HepG2 (cell line): ENCODE measurements around the gene SP110. TPM values are rescaled to one million over a fixed set of nuclear protein-coding genes. Genes with fewer than 3 reads are reported as not detected.

Experiments used
- BRCA1 ChIP-seq: sonication (generic); formaldehyde crosslinking; IDR thresholded peaks from 2 replicates; pipeline ENCODE4 v1.4.0; 2020; ENCODE audit warnings: missing genetic modification reagents
- GPBP1L1 ChIP-seq: sonication (generic); formaldehyde crosslinking; IDR thresholded peaks from 2 replicates; pipeline ENCODE4 v1.5.0; 2020; ENCODE audit warnings: mild to moderate bottlenecking, missing genetic modification reagents
- HNF1A ChIP-seq, 2 experiments: sonication (generic) in 1 of 2; formaldehyde crosslinking in 1 of 2; IDR thresholded peaks; 2 replicates each; pipeline versions ENCODE4 v1.4.0 to v1.6.1; 2016 to 2020; ENCODE audit warnings: borderline replicate concordance in 1 of 2, low read depth in 1 of 2, mild to moderate bottlenecking in 1 of 2, missing genetic modification reagents in 1 of 2
- HOXA9 ChIP-seq: sonication (generic); formaldehyde crosslinking; IDR thresholded peaks from 2 replicates; pipeline ENCODE4 v1.8.1; 2022; ENCODE audit warnings: missing genetic modification reagents, mild to moderate bottlenecking, moderate library complexity, borderline replicate concordance
- KAT8 ChIP-seq: IDR thresholded peaks from 2 replicates; pipeline ENCODE4 v1.6.1; 2016; ENCODE audit warnings: missing genetic modification reagents, missing compliant biosample characterization
- KLF12 ChIP-seq: sonication (generic); formaldehyde crosslinking; IDR thresholded peaks from 2 replicates; pipeline ENCODE4 v1.4.0; 2020; ENCODE audit warnings: missing genetic modification reagents, borderline replicate concordance
- MAFF ChIP-seq: IDR thresholded peaks from 2 replicates; pipeline ENCODE4 v1.6.1; 2011; ENCODE audit warnings: low read depth, low read length, improper control_type of control experiment
- PHF20 ChIP-seq: sonication (generic); formaldehyde crosslinking; IDR thresholded peaks from 2 replicates; pipeline ENCODE4 v1.5.0; 2020; ENCODE audit warnings: mild to moderate bottlenecking, missing genetic modification reagents
- PRDM15 ChIP-seq: sonication (generic); formaldehyde crosslinking; IDR thresholded peaks from 2 replicates; pipeline ENCODE4 v1.4.0; 2020; ENCODE audit warnings: missing genetic modification reagents
- SKI ChIP-seq: fragments of 450-650 bp; IDR thresholded peaks from one replicate; pipeline ENCODE4 v1.6.1; 2018; ENCODE audit warnings: mild to moderate bottlenecking; ENCODE audit not compliant: partially characterized antibody
- STAG1 ChIP-seq: sonication (generic); formaldehyde crosslinking; IDR thresholded peaks from 2 replicates; pipeline ENCODE4 v1.4.0; 2020; ENCODE audit warnings: missing genetic modification reagents
- ZMYM4 ChIP-seq: sonication (generic); formaldehyde crosslinking; IDR thresholded peaks from 2 replicates; pipeline ENCODE4 v1.8.1; 2023; ENCODE audit warnings: mild to moderate bottlenecking, missing genetic modification reagents
- ZNF605 ChIP-seq: sonication (generic); formaldehyde crosslinking; IDR thresholded peaks from 2 replicates; pipeline ENCODE4 v1.8.0; 2022; ENCODE audit warnings: mild to moderate bottlenecking, missing genetic modification reagents
- ZNF619 ChIP-seq: sonication (generic); formaldehyde crosslinking; IDR thresholded peaks from 2 replicates; pipeline ENCODE4 v1.4.0; 2020; ENCODE audit warnings: mild to moderate bottlenecking, missing genetic modification reagents
- ZNF780A ChIP-seq: sonication (generic); formaldehyde crosslinking; IDR thresholded peaks from 2 replicates; pipeline ENCODE4 v1.8.0; 2022; ENCODE audit warnings: mild to moderate bottlenecking, missing genetic modification reagents, moderate library complexity
- polyA plus RNA-seq, 8 experiments: library from polyadenylated mRNA; depleted of rRNA in 3 of 8; stranded (reverse) in 7 of 8; unstranded in 1 of 8; fragments of >200 nt; fragmentation: Illumina TruSeq in 4 of 8; extraction: Trizol in 4 of 8; gene quantifications; 2 replicates each; pipeline versions ENCODE4 v1.2.1 to v1.2.3, GENCODE V29; 2011 to 2016; ENCODE audit warnings: low read depth in 4 of 8, missing spikeins in 1 of 8, mixed read lengths in 1 of 8; ENCODE audit not compliant: insufficient read depth in 1 of 8
- total RNA-seq, 5 experiments: library from RNA; depleted of rRNA; stranded (reverse); fragments of >200 nt; fragmentation: Illumina TruSeq; extraction: Trizol; gene quantifications; 2 replicates each; pipeline ENCODE4 v1.2.3, GENCODE V29; 2016; ENCODE audit warnings: low read depth in 1 of 5
- TF ChIP-seq, protein P1 (sequence below): sonication (generic); formaldehyde crosslinking; IDR thresholded peaks from 2 replicates; pipeline ENCODE4 v1.4.0; 2020; ENCODE audit warnings: missing genetic modification reagents, mild to moderate bottlenecking, borderline replicate concordance
- TF ChIP-seq, protein P2 (sequence below): sonication (generic); formaldehyde crosslinking; IDR thresholded peaks from 2 replicates; pipeline ENCODE4 v1.5.0; 2020; ENCODE audit warnings: mild to moderate bottlenecking, missing genetic modification reagents, borderline replicate concordance

The SP110 gene
- total and polyA plus RNA-seq, 2 of the 13 experiments (the other 11 are each of a cell fraction or from before 2014, with no cell fraction given) = 7.9 to 10.4 TPM

DNA sequence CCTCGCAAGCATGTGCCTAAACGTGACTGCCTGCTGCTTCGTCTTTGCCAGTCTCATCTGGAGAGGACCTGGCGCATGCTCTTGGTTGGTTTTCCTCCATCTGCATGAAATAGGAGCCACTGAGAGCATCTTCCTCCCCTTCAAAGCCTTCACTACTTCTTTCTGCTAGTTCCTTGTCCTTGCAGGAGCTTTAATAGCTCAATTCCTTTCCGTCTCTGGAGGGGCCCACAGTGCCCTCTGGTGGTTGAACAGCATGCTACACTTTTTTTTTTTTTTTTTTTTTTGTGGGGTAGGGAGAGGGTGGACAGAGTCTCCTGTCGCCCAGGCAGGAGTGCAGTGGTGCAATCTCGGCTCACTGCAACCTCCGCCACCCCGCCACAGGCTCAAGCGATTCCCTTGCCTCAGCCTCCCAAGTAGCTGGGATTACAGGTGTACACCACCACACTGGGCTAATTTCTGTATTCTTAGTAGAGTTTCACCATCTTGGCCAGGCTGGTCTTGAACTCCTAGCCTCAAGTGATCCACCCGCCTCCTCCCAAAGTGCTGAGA is 59.6 kb downstream of the SP110 start (continued):
- TF ChIP-seq STAG1 (CRISPR knock-in tag) (peak; percentile 83), SKI (no peak), HNF1A (IDR thresholded peaks at IDR 0.05; ENCODE audit: low read depth) (no peak), HNF1A (CRISPR knock-in tag; IDR thresholded peaks at IDR 0.05; ENCODE audit: borderline replicate concordance) (no peak), BRCA1 (no peak), MAFF (no peak), ZNF619 (no peak), HOXA9 (no peak), ZMYM4 (CRISPR knock-in tag) (no peak), ZNF605 (CRISPR knock-in tag) (no peak), KLF12 (no peak), KAT8 (0 out of 2 replicates have a peak, but pooled peaks have one; percentile 34), ZNF780A (CRISPR knock-in tag) (no peak), PRDM15 (CRISPR knock-in tag) (no peak), GPBP1L1 (no peak), PHF20 (CRISPR knock-in tag) (no peak)
- TF ChIP-seq, protein P1, sequence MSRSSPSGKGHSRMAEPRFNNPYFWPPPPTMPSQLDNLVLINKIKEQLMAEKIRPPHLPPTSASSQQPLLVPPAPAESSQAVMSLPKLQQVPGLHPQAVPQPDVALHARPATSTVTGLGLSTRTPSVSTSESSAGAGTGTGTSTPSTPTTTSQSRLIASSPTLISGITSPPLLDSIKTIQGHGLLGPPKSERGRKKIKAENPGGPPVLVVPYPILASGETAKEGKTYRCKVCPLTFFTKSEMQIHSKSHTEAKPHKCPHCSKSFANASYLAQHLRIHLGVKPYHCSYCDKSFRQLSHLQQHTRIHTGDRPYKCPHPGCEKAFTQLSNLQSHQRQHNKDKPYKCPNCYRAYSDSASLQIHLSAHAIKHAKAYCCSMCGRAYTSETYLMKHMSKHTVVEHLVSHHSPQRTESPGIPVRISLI (CRISPR knock-in tag) = peak; percentile 99
- TF ChIP-seq, protein P2, sequence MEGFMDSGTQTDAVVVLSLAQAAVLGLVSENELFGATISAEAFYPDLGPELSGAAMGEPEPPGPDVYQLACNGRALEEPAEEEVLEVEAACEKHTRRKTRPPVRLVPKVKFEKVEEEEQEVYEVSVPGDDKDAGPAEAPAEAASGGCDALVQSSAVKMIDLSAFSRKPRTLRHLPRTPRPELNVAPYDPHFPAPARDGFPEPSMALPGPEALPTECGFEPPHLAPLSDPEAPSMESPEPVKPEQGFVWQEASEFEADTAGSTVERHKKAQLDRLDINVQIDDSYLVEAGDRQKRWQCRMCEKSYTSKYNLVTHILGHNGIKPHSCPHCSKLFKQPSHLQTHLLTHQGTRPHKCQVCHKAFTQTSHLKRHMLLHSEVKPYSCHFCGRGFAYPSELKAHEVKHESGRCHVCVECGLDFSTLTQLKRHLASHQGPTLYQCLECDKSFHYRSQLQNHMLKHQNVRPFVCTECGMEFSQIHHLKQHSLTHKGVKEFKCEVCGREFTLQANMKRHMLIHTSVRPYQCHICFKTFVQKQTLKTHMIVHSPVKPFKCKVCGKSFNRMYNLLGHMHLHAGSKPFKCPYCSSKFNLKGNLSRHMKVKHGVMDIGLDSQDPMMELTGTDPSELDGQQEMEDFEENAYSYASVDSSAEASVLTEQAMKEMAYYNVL (CRISPR knock-in tag) = no peak
